Mesendoderm (in vitro differentiated cells): ENCODE measurements around the gene SLMAP.

Experiments used
- DNase-seq: peaks from one replicate; pipeline ENCODE4 v3.0.0; 2013
- H2AK5ac ChIP-seq: 2 replicates; pipeline ENCODE4 v1.6.1; 2013; ENCODE audit warnings: low read length, inconsistent platforms
- H2BK120ac ChIP-seq: 2 replicates; pipeline ENCODE4 v1.6.1; 2013; ENCODE audit warnings: low read depth, mild to moderate bottlenecking, low read length, moderate library complexity, mixed read lengths
- H2BK15ac ChIP-seq: replicated peaks from 2 replicates; pipeline ENCODE4 v1.6.1; 2013; ENCODE audit warnings: low read depth, mild to moderate bottlenecking, moderate library complexity
- H2BK5ac ChIP-seq: 2 replicates; pipeline ENCODE4 v1.6.1; 2013; ENCODE audit warnings: low read length, inconsistent platforms
- H3K18ac ChIP-seq: 2 replicates; pipeline ENCODE4 v1.6.1; 2013; ENCODE audit warnings: mild to moderate bottlenecking, low read length, mixed read lengths
- H3K23ac ChIP-seq: one replicate; pipeline ENCODE4 v1.6.1; 2013; ENCODE audit warnings: low read length
- H3K27ac ChIP-seq: 2 replicates; pipeline ENCODE4 v1.5.1; 2013; ENCODE audit warnings: low read depth, mild to moderate bottlenecking, inconsistent platforms, low read length, moderate library complexity
- H3K27me3 ChIP-seq: 2 replicates; pipeline ENCODE4 v1.6.1; 2013; ENCODE audit warnings: low read length, control low read depth, mild to moderate bottlenecking, inconsistent platforms; ENCODE audit not compliant: insufficient read depth, poor library complexity
- H3K36me3 ChIP-seq: 2 replicates; pipeline ENCODE4 v1.6.1; 2013; ENCODE audit warnings: low read length, inconsistent platforms; ENCODE audit not compliant: control insufficient read depth, insufficient read depth
- H3K4ac ChIP-seq: one replicate; pipeline ENCODE4 v1.6.1; 2013; ENCODE audit warnings: low read depth, mild to moderate bottlenecking, low read length, moderate library complexity
- H3K4me1 ChIP-seq: 2 replicates; pipeline ENCODE4 v1.6.1; 2013; ENCODE audit warnings: low read depth, low read length, inconsistent platforms; ENCODE audit not compliant: control insufficient read depth
- H3K4me2 ChIP-seq: 2 replicates; pipeline ENCODE4 v1.6.1; 2013; ENCODE audit warnings: low read length
- H3K4me3 ChIP-seq: 2 replicates; pipeline ENCODE4 v1.5.1; 2013; ENCODE audit warnings: mild to moderate bottlenecking, low read length
- H3K56ac ChIP-seq: one replicate; pipeline ENCODE4 v1.6.1; 2013; ENCODE audit warnings: low read length
- H3K79me1 ChIP-seq: 2 replicates; pipeline ENCODE4 v1.6.1; 2013; ENCODE audit warnings: low read length, inconsistent platforms
- H3K79me2 ChIP-seq: 2 replicates; pipeline ENCODE4 v1.6.1; 2013; ENCODE audit warnings: mild to moderate bottlenecking, low read length; ENCODE audit not compliant: control insufficient read depth, insufficient read depth
- H3K9ac ChIP-seq: 2 replicates; pipeline ENCODE4 v1.6.1; 2013; ENCODE audit warnings: low read length, inconsistent platforms
- H4K5ac ChIP-seq: one replicate; pipeline ENCODE4 v1.6.1; 2013; ENCODE audit warnings: low read length
- H4K8ac ChIP-seq: one replicate; pipeline ENCODE4 v1.6.1; 2013; ENCODE audit warnings: low read depth, mild to moderate bottlenecking, control low read depth, low read length, moderate library complexity
- WGBS: extraction: QIAGEN DNeasy Blood & Tissue Kit; methylation state at CpG from one replicate; pipeline ENCODE4 v1.1.7; 2013; ENCODE audit warnings: low lambda C conversion rate, missing lambda C conversion rate; ENCODE audit not compliant: insufficient coverage; ENCODE audit errors: extremely low coverage; 5-methylcytosine and 5-hydroxymethylcytosine counted together

SLMAP gene

DNA sequence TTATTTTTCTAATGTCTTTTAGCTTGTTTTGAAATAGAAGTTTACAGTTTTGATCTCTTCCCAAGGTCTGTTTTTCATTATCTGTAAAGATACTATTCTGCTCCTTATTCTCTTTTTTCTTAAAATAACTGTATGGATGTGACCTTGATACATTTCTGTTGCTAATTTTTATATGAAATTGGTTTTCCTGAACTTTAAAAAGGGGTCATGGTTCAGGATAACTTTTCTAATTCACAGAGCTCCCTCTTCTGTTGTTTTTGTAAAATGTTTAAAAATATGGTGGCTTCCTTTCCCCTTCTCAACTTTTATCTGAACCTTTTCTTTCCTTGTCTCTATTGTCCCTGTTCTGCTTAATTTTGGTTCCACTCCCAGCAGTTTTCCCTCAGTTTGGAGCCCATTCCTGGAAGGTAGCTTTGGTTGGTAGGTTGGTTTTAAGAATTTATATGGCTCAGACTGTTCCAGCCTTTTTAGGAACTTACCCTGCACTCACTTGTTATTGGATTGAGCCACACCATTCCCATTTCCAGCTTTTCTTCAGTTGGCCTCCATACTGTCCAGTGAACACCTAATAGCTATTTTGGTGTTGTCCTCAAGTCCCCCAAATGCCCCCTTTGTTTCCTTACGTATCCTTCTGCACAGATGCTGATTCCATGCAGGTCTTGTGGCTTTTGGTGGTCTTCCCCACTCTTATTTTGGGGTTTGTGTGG is 70.3 kb downstream of the SLMAP start:
- Histone ChIP-seq H2BK5ac (no peak overlapping the region), H4K8ac (no peak overlapping the region), H3K27me3 (no peaks in the 10 kb centered on the region), H3K4ac (no peak overlapping the region), H3K9ac (no peak overlapping the region), H3K27ac (no peak overlapping the region), H3K18ac (no peak overlapping the region), H3K56ac (peak overlapping the region; percentile 3), H2BK120ac (no peak overlapping the region), H3K79me1 (peaks cover 11% of the 10 kb centered on the region), H3K36me3 (no peaks in the 10 kb centered on the region), H3K79me2 (peaks cover 15% of the 10 kb centered on the region), H4K5ac (no peak overlapping the region), H2BK15ac (no peak overlapping the region), H3K4me3 (no peak overlapping the region), H3K23ac (no peak overlapping the region), H2AK5ac (no peak overlapping the region), H3K4me1 (peaks cover 9% of the 10 kb centered on the region), H3K4me2 (no peak overlapping the region)
- no peak for DNase-seq
- WGBS, result no CpG with 5 or more reads among the region's 1 CpG

DNA sequence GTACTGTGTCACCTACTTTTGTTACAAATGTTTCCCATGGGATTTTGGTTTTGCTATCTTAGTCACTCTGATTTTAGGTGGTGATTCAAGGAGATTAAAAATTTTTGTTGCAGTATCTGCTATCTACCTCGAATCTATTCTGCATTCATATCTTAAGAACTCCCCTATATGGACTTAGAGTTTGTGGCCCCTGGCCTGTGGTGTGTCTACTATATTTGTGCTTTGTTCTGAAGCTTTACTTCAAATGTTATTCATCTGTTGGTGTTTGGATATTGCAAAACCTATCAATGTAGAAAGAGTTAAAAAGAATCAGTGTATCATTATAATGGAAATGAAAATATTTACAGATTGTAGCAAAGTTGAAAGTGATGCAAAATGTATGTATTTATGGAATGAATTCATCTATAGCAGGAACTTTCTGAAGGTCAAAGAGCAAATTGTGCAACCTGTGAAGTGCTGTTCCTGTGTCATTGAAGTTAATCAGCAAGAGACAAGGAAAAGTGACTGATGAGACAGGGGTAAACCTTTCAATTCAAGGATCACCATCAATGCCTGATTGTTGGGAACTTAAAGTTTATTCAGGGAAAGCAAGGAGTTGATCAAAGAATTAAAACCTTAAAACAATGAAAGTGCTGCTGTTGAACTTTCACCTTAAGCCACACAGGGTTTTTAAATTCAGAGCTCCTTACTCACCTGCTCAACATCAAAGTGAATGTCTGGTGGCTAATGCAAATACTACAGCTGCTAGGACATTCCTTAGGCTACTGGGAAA is 71.0 kb downstream of the SLMAP start:
- H3K4ac ChIP-seq, result no peak overlapping the region
- H3K27ac ChIP-seq, result no peak overlapping the region
- no peak overlapping the region for H2BK120ac ChIP-seq
- H3K79me1 ChIP-seq, result peaks cover 8% of the 10 kb centered on the region
- WGBS, result no CpG with 5 or more reads among the region's 1 CpG
- peak; percentile 44 for DNase-seq
- H3K36me3 ChIP-seq, result no peaks in the 10 kb centered on the region
- H3K18ac ChIP-seq, result no peak overlapping the region
- H3K27me3 ChIP-seq, result no peaks in the 10 kb centered on the region
- H2AK5ac ChIP-seq, result no peak overlapping the region
- peaks cover 10% of the 10 kb centered on the region for H3K4me1 ChIP-seq
- H3K79me2 ChIP-seq, result peaks cover 11% of the 10 kb centered on the region
- no peak overlapping the region for H3K4me2 ChIP-seq
- H4K5ac ChIP-seq, result no peak overlapping the region
- H3K9ac ChIP-seq, result no peak overlapping the region
- no peak overlapping the region for H2BK5ac ChIP-seq
- no peak overlapping the region for H3K56ac ChIP-seq
- no peak overlapping the region for H2BK15ac ChIP-seq
- no peak overlapping the region for H3K4me3 ChIP-seq
- no peak overlapping the region for H3K23ac ChIP-seq
- no peak overlapping the region for H4K8ac ChIP-seq

DNA sequence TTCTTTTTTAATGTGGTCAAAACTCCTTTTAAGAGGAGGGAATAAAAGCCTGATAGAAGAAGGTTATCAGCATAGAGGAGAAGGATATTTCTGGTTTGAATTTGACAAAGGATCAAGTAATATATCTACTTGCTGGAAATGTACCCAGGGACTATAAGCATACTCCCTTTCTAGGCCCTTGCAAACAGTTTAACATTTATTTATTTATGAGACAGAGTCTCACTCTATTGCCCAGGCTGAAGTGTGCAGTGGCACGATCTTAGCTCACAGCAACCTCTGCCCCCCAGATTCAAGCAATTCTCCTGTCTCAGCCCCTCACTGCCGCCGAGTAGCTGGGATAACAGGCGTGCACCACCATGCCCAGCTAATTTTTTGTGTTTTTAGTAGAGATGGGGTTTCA is 71.6 kb downstream of the SLMAP start:
- Histone ChIP-seq H3K4me3 (no peak overlapping the region), H2BK15ac (no peak overlapping the region), H3K23ac (no peak overlapping the region), H2AK5ac (no peak overlapping the region), H3K4me1 (peaks cover 10% of the 10 kb centered on the region), H3K79me1 (peaks cover 6% of the 10 kb centered on the region), H4K8ac (no peak overlapping the region), H3K27ac (no peak overlapping the region), H3K18ac (no peak overlapping the region), H2BK5ac (no peak overlapping the region), H3K56ac (no peak overlapping the region), H3K4me2 (no peak overlapping the region), H2BK120ac (no peak overlapping the region), H3K9ac (no peak overlapping the region), H3K4ac (no peak overlapping the region), H4K5ac (no peak overlapping the region), H3K36me3 (no peaks in the 10 kb centered on the region), H3K79me2 (peaks cover 11% of the 10 kb centered on the region), H3K27me3 (no peaks in the 10 kb centered on the region)
- WGBS, result no CpG with 5 or more reads among the region's 4 CpGs
- no peak for DNase-seq

DNA sequence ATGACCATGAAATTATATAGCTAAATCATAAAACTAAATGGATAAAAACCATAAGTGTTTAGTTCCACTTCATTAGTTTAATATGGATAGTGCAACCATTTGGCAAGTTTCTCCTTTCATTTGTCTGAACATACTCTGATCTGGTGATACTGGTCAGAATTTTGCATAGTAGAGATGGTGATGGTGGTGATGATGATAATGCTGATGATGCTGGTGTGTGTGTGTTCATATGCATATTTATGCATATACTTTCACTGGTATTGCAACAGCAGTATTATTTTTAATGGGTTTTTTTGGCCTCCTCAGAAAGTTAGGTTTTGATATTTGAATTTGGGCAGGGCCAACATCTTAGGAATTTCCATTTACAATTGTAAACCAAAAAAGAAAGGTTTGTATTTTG is 76.4 kb downstream of the SLMAP start:
- H3K4me3 ChIP-seq, result no peak overlapping the region
- H4K8ac ChIP-seq, result no peak overlapping the region
- H3K23ac ChIP-seq, result no peak overlapping the region
- H3K27ac ChIP-seq, result no peak overlapping the region
- H3K56ac ChIP-seq, result no peak overlapping the region
- no peaks in the 10 kb centered on the region for H3K79me1 ChIP-seq
- DNase-seq, result no peak
- H2BK15ac ChIP-seq, result no peak overlapping the region
- H3K4me1 ChIP-seq, result peaks cover 3% of the 10 kb centered on the region
- no peaks in the 10 kb centered on the region for H3K27me3 ChIP-seq
- no peak overlapping the region for H3K4me2 ChIP-seq
- peaks cover 8% of the 10 kb centered on the region for H3K79me2 ChIP-seq
- H3K4ac ChIP-seq, result no peak overlapping the region
- H2AK5ac ChIP-seq, result no peak overlapping the region
- no peak overlapping the region for H4K5ac ChIP-seq
- H2BK120ac ChIP-seq, result no peak overlapping the region
- no peaks in the 10 kb centered on the region for H3K36me3 ChIP-seq
- H2BK5ac ChIP-seq, result no peak overlapping the region
- no peak overlapping the region for H3K9ac ChIP-seq
- H3K18ac ChIP-seq, result no peak overlapping the region

DNA sequence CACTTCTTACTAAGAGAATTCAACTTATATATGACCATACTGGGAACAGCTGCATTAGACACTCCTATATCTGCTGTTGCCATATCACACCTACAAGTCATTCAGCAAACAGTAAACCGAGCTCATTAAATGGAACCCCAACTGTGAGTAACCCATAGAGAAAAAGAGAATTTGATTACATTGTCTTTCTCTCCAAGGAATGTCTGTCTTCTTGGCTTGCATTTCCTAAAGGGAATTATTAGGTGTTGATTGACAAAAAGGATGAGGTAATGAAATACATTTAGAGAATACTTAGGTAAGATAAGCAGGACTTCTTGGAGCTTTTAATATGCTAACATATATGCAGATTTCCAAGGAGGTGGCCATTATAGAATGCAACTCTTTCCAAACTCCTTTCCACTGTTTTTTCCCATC is 76.8 kb downstream of the SLMAP start:
- no peak overlapping the region for H2BK5ac ChIP-seq
- H3K4me3 ChIP-seq, result no peak overlapping the region
- DNase-seq, result peak; percentile 87
- peaks cover 3% of the 10 kb centered on the region for H3K4me1 ChIP-seq
- H3K4me2 ChIP-seq, result no peak overlapping the region
- H3K27me3 ChIP-seq, result no peaks in the 10 kb centered on the region
- H3K4ac ChIP-seq, result no peak overlapping the region
- H3K9ac ChIP-seq, result no peak overlapping the region
- H3K27ac ChIP-seq, result no peak overlapping the region
- no peak overlapping the region for H4K8ac ChIP-seq
- no peaks in the 10 kb centered on the region for H3K36me3 ChIP-seq
- no peak overlapping the region for H3K56ac ChIP-seq
- no peak overlapping the region for H2BK15ac ChIP-seq
- H3K79me1 ChIP-seq, result no peaks in the 10 kb centered on the region
- H4K5ac ChIP-seq, result no peak overlapping the region
- no peak overlapping the region for H3K18ac ChIP-seq
- H2AK5ac ChIP-seq, result no peak overlapping the region
- H2BK120ac ChIP-seq, result no peak overlapping the region
- no CpG with 5 or more reads among the region's 1 CpG for WGBS
- H3K79me2 ChIP-seq, result peaks cover 8% of the 10 kb centered on the region
- no peak overlapping the region for H3K23ac ChIP-seq
